ENCODE data around the gene ITPR1.

Gene ITPR1

DNA sequence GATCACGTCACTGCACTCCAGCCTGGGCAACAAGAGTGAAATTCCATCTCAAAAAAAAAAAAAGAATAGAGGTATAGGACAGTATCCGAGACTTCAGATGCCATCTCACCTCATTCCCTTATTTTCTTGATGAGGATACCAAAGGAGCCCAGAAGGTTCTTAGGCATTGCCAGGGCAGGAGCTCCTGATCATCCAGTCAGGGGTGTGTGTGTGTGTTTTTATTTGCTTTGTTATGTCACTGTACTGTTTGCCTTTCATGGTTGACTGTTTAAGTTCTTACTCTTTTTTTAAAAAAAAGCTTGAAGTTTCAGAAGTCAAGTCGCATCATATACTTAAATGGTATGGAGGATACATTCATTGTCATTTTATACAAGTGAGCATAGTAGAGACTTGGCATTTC lies 346.1 kb downstream of the ITPR1 start:
- DNase-seq: no peak

DNA sequence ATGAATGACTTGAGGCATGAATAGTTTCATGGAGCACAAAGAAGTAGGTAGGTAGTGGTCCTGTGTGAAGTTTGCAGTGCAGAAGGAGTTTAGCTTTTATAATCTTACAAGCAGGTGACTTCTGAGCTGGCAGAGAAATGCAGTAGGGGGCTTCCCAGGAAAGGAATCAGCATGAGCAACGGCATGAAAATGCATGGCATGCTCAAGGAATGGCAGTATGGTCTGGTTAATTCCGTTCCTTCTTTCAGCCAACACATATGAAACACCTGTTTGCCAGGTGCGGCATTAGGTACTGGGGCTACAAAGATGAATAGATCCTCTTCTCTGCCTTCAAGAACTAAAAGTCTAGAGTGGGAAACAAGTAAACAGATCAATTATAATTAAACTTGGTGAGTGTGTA lies 348.1 kb downstream of the ITPR1 start:
- DNase-seq: no peak

DNA sequence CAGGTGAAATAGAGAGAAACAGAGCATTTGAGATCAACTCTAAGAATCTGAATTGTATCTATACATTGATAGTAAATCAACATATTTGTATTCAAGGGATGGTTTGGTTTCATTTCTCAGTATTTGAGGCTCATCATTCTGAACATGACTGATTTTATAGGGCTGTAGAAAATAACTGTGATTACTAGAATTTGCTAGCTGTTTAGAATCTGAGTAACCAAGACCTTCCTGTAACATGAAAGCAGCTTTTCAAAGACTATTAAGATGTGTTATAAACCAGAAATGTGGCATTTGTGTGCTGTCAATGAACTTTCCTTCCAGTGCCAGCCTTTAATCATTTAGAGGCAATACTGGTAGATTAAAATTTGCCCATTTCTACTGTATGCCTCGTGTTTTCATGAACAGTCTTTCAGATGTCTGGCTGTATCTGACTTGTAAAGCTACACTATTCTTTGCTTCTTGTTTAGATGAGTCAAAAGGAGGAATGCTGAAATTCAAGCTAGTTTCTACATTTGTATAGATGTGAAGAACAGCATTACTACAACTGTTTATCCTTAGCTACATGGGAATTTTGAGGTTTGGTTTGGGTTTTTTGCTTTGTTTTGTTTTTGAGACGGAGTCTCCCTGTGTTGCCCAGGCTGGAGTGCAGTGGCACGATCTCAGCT lies 348.8 kb downstream of the ITPR1 start:
- DNase-seq: no peak

DNA sequence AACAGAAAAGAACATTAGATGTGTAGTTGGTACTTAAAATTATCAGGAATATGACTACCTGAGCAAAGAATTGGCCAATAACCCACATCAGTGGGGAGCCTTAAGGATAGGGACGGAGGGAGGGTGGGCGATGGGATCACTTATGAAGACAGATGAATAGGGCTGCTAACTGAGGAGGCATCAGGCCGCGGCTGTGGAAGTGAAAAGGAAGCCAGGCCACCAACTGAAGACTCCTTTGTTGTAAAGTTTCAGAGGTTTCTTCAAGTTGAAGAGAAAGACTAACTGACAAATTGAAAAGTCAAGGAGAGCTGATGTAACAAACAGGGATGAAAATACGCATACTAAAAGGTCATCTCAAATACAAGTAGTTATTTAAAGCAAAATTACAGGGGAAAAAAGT lies 350.5 kb downstream of the ITPR1 start:
- no peak for DNase-seq

DNA sequence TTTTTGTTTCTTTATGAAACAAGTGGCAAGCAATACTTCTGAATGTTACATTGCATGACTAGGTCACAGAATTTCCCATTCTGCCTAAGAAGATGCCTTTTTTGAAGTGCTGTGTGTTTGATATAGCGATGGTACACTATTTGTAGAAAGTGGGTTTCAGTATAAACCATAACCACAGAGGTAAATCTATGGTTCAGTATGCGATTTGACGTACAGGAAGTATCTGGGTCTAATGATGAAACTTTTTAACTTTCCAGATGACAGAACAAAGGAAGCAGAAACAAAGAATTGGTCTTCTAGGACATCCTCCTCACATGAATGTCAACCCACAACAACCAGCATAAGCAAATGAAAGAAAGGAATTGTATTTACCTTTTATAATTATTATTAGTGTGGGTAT lies 352.7 kb downstream of the ITPR1 start:
- no peak for DNase-seq

DNA sequence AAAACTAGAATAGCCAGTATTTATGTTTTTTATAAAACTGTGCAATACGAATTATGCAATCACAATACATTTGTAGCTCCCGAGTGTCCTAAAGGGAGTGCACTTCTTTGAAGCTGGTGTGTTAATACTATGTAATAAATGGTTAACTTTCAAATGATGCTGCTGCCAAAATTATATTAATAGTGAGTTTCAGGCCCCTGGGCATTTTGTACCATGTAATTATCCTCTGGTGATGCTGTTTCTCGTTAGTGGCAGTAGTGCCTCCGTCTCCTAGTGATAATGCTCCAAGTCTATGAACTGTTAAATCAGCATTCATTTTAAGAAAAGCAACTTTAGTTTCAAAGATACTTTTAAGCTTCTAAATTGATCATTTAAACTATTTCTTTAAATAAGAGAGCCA lies 353.4 kb downstream of the ITPR1 start:
- DNase-seq: no peak

DNA sequence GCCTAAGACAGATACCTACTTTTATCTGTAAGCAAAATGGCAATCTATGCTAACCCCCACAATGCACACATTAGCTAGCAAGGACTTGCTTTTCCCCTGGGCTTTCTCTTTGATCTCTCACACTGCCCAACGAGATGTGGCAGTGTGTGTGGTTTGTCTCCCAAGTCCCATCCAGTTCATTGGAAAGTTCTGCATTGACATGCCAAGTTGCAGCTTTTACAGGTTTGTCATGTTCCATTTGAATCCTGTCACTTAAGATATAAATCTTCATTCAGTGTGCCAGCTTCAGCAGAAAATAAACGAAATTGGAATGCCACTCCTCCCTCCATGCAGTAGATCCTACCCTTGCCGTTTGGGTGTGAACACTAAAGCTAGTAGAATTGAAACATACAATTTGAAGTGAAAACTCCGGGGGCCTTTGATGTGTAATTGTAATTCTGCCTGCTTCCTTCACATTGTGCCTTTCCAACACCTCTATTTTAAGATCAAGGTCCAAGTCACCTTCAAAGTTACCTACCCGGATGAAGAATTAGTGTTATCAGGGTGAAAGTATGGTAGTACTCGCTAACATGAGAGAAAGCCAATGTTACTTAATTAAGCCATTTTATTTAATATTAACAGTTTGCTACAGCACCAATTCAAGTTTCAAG lies 355.2 kb downstream of the ITPR1 start:
- peak; percentile 73 for DNase-seq

DNA sequence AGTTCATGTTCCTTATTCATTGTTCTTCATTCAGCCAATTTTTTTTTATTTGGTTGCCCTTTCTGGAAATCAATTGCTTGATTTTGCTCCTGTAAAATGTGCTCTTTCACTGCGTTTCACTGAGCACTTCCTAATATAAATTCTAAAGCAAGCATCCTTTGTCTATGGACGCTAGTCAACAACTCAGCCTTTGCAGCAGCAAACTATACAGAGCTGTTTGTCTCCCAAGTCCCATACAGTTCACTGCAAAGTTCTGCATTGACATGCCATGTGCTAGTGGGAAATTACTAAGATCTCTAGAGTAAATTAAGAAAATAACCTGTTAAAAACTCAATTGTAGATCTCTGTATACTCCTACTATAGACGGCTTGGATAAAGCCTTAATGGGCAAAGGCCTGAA lies 356.0 kb downstream of the ITPR1 start:
- DNase-seq: no peak

DNA sequence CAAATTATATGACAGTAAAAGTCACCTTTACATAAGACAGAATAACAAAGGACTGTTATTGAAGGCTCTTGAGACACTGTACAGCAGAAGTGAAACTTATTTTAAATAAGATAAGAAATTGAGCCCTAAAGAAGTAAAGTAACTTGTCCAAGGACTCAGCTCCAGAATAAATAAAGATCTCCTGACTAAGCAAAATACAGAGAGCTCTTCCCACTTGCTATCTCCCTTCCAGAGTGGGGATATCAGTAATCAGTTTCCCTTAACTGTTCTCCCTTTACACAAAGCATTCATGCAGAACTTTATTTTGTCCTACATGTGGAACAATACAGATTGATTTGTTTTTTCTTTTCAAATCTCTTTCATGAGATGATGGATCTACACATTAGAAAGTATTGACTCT lies 356.6 kb downstream of the ITPR1 start:
- no peak for DNase-seq

DNA sequence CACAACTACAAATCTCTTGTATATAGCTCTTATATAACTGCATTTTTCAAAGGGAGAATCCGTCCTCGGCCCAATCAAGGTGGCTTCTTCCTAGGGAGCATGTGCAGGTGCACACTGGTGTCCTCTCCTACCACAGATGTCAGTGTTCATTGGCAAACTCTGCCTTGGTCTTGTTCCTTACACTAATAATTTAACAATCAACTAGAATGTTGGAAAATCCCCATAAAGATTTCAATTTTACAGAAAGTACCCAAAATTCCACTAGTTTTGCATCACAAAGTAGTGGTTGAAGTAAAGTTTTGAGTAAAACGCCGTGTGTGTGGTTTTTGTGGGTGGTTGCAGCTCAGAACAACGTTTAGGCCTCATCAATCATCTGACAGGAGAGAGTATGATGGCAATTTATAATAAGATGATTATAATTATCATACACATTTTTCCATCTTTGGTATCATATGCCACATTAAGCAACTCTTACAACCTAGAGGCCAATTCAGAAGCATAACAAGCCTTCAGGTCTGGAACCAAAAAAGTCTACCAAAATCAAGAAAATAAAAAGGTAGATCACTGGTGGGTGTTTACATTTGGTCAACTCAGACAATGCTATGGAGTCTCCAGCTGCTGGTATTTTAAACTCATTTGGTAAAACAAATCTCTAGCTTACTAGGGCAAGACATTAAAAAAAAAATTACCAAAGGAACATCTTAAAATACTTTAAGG lies 357.2 kb downstream of the ITPR1 start:
- DNase-seq: no peak

DNA sequence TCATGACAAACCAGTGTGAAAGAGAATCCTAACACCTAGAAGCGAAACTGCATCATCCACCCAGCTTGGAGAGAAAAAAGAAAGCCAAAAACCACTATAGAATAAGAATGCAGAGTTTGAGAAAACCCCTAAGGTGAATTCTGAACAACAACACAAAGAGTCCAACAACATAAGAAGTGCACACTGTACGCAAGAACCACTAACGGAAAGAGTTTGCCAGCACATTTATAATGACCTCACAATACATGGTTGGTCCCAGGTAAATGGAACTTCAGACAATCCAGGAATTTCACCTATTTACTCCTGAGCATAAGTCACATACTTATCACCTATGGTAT lies 357.7 kb downstream of the ITPR1 start:
- DNase-seq: no peak

DNA sequence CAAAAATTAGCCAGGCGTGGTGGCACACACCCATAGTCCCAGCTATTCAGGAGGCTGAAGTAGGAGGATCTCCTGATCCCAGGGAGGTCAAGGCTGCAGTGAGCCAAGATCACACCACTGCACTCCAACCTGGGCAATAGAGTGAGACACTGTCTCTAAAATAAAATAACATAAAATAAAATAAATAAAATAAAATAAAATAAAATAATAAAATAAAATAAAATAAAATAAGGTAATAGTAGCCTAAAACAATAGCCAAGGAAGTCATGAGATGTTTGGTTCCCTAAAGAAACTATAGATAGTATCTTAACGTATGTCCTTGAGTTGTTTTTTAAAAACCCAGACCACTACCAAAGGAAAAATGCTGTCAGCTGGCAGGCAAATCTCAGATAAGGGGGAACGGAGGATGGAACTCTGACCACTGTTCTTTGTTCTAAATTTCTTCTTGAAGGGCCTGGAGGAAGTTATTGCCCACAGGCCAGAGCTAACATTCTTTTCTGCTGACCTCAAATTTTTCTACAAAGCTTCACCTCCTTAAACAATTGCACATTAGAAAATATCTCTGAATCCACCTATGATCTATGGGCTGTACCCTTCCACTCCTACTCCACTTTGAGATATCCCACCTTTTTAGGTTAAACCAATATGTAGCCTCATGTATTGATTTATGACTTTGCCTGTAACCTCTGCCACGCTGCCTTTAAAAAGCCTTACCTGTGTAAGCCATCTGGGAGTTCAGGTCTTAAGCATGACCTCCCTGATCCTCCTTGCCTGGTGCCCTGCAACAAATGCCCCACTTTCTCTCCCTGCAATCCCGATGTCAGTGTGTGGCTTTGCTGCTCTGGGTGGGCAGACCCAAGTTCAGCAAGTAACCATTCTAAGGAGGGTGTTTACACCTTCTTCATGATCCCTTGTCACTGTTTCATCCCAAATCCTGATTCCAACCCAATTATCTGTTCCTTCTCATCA lies 359.9 kb downstream of the ITPR1 start:
- no peak for DNase-seq

DNA sequence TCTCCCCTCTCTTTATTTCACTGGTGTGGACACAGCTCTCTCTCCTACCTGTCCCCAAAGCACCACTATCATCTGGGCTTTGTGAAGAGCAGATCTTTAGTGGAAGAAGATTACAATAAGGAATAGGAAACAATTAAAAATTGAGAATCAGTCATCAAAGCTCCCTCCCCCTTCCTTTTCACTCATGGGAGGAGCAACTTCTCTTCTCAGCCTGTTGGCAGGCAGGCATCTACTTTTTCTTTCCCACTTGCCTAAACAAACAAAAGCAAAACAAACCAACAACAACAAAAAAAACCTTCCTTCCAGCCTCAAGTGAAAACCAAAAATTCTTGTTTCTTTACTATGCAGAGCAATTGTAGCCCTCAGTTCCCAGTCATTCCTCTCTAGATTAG lies 360.6 kb downstream of the ITPR1 start:
- DNase-seq: no peak

DNA sequence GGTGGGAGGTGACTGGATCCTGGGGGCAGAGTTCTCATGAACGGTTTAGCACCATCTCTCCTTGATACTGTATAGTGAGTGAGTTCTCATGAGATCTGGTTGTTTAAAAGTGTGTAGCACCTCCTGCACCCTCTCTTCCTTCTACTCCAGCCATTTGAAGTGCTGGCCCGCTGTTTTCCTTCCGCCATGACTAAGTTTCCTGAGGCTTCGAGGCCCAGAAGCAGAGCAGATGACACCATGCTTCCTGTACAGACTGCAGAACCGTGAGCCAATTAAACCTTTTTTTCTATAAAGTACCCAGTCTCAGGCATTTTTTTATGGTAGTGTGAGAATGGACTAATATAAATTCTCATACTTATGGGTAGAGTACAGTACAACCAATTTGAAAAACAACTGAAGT lies 362.5 kb downstream of the ITPR1 start:
- DNase-seq: no peak

DNA sequence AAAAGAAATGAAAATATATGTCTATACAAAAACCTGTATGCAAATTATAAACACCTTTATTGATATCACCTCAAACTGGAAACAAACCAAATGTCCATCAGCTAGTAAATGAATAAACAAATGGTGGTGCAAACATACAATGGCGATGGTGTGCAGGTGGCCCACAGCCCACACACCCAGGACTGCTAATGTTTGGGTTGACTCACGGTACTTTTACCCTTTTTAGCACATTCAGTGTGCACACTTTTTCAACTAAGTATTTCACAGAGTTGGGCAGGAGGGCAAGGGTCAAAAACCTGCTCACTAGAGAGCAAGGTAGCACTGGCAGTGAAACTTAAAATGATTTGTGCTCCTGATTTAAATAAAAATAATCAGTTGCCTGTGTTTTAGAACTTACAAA lies 363.0 kb downstream of the ITPR1 start:
- DNase-seq: no peak

DNA sequence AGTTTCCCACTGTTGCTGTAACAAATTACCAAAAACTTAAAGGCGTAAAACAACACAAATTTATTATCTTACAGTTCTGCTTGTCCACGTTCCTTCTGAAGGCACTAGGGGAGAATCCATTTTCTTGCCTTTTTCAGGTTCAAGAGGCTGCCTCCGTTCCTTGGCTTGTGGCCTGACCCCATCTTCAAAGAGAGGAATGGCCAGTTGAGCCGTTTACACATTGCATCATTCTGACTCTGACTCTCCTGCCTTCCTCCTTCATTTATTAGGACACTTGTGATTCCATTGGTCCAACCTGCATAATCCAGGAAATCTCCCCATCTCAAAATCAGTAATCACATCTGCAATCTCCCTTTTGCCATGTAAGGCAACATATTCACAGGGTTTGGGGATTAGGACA lies 363.4 kb downstream of the ITPR1 start:
- no peak for DNase-seq

DNA sequence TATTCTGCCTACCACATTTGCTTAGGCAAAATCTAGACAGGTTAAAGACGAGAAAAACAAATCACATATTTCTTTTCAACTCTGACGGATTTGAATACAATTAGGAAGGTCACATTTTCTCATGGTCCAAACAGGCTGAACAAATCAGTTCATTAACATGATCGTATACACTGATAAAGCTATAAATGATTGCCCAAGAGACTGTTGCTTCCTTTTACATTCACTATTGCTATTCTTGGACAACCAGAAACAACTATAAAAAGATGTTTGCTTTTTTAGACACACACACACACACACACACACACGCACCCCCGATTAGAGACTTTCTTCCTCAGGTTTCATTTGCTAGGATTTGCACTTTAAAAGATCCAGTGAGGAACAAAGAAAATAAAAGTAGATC lies 363.8 kb downstream of the ITPR1 start:
- no peak for DNase-seq

DNA sequence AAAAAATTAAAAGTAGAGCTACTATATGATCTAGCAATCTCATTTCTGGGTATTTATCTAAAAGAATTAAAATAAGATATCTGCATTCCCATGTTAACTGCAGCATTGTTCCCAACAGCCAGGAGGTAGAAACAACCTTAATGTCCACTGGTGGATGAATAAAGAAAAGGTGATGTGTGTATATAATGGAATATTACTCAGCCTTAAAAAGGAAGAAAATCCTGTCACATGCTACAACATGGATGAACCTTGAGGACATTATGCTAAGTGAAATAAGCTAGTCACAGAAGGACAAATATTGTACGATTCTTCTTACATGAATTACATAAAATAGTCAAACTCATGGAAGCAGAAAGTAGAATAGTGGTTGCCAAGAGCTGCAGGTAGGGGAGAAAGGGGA lies 366.6 kb downstream of the ITPR1 start:
- DNase-seq: no peak

DNA sequence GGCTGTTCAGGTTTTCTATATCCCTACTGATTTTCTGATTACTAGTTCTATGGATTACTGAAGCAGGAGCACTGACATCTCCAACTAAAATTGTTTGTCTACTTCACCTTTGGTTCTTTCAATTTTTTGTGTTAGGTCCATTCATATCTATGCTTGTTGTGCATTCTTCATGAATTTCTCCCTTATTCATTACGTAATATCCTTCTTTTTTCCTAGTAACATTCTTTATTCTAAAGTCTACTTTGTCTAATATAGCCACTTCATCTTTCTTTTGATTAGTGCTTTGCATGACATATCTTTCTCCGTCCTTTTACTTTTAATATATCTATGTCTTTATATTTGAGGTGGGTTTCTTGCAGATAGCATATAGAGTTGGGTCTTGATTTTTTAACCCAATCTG lies 369.8 kb downstream of the ITPR1 start:
- no peak for DNase-seq

DNA sequence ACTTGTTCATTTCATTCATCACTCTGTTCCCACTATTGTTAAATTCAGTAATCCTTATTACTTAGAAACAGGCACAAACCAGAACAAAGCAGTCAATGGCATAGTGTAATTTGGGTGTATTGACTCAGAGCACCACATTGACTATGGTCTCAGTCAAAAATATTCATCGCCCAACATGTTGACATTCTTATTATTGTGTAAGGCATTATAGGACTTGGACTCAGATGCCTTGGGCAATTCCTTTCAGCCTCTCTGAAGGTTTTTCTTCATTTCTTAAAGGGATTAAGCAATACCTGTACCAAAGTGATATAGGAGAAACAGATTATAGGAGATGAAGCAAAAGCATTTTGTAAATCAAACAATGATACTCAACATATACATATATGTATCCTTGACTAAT lies 371.4 kb downstream of the ITPR1 start:
- DNase-seq: no peak

DNA sequence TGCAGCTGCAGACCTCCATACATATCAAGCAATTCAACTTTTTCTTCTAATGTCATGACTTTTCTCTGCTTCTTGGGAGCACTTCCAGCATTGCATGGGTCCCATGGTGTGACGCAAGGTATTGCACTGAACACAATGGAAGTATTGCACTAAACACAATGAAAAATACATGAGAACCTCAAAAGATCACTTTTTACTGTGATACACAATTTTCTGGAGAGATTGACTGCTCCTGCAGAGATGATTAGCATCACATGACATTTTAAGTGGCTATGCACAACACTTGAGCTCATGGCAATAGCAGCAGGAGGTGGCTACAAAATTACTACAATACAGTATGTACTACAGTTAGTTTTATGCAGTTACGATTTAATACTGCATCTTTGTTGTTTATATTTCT lies 372.6 kb downstream of the ITPR1 start:
- DNase-seq: peak; percentile 52

DNA sequence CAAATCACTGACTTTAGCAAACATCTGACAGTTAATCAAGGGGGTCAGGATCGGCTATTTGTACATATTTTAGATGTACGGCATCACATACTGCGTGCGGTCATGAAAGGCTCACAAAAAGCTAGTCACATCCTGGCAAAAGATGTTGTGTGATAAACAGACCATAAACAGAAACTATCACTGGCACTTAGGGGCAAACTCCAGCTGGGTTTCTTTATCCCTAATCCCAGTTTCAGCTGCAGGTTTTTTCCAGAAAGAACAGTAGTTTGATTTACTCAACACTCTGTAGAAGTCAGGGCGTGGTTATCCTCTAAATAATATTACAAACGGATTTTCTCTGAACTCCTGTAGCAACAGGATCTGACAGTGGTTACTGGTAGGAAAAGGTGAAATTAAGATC lies 373.7 kb downstream of the ITPR1 start:
- DNase-seq: peak; percentile 50

DNA sequence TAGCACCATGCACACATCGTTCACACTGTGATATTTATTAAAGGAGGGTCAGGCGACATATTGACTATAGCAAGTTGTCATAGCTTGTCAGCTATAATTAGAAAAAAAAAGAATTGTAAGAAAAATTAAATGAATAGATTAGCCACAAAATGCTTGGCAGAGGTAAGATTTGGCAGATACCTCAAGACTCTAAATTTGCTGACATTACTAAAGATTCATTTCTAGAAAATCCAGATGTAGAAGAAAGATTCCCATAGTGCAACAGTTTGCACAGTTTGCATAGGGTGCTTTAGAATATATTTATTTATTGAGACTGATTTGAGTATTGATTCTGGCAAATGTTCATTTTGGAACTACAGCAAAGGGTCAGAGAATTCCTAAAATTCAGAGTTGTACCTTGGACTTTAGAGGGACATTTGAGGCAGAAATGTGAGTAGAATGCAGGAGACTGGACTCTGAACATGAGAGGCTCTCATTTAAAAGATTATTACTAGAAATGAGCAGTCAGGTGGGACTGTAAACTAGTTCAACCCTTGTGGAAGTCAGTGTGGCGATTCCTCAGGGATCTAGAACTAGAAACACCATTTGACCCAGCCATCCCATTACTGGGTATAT lies 384.1 kb downstream of the ITPR1 start:
- no peak for DNase-seq

Data from eye (tissue), 1 donor.